ENCODE measurements around the gene DNM2. TPM values are rescaled to one million over a fixed set of nuclear protein-coding genes. Genes with fewer than 3 reads are reported as not detected.
A peak's percentile ranks its signal among the peaks of the same experiment; 100 is the strongest.

Gene DNM2
- total and polyA plus RNA-seq, 7 experiments from 2014 or later: 49.1 to 340 (median 269) TPM

DNA sequence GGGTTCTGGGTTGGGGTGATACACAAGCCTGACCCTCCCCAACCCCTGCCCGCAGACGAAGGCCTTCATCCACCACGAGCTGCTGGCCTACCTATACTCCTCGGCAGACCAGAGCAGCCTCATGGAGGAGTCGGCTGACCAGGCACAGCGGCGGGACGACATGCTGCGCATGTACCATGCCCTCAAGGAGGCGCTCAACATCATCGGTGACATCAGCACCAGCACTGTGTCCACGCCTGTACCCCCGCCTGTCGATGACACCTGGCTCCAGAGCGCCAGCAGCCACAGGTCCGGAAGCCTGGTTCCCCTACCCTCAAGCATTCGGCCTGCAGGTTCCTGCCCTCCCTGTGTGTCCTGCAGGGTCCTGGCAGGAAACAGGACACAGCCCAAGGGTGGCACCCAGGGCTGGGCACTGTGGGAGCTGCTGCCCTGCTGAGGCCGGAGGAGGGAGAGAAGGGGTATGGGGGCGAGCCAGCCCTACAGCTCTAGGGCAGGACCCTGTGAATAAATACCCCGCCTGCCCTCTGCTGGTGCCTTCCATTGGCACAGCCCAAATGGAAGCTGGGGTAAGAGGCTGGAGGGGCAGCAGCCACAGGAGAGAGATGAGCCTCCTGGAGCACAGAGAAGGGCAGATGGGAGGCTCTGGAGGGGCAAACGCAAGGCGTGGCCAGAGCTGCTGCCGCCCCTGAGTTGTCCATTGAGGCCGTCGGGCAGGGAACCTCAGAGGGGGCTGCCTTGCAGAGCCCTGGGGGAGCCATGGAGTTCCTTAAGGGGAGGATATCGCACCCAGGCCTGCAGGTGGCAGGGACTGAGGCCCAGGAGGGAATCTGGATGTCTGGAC, 111.3 kb downstream of the DNM2 start:
- peaks cover 0 to 18% (median 4%) of the 10 kb centered on the region in 5 donors for H3K36me3 Mint-ChIP-seq
- POLR2A ChIA-PET: no interaction called here

DNA sequence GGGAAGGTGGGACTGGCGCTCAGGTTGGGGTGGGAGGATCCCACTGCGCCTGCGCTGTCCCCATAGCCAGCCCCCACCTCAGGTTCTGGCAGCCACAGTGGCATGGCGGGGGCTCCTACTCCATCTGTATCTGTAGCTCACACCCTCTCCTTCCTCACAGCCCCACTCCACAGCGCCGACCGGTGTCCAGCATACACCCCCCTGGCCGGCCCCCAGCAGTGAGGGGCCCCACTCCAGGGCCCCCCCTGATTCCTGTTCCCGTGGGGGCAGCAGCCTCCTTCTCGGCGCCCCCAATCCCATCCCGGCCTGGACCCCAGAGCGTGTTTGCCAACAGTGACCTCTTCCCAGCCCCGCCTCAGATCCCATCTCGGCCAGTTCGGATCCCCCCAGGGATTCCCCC, 112.1 kb downstream of the DNM2 start:
- Histone ChIP-seq H3K9me3 (ENCODE audit: control insufficient read depth in 2 of 3, low read length in 3 of 3) (no peaks in the 10 kb centered on the region), H3K27me3 (ENCODE audit: control insufficient read depth in 2 of 2, insufficient read depth in 2 of 2, low read length in 2 of 2) (no peaks in the 10 kb centered on the region), H3K36me3 (ENCODE audit: control insufficient read depth in 2 of 3, insufficient read depth in 3 of 3, low read length in 3 of 3) (peaks cover 0 to 78% (median 2%) of the 10 kb centered on the region in 3 experiments), H3K4me3 (ENCODE audit: low read length) (no peak overlapping the region), H3K4me1 (ENCODE audit: control insufficient read depth in 2 of 2, insufficient read depth in 2 of 2, low read length in 2 of 2) (peaks cover 0 to under 1% of the 10 kb centered on the region in 2 donors), H3K27ac (ENCODE audit: low read depth, low read length) (no peak overlapping the region)
- DNase-seq (no peak), ATAC-seq (no peak)
- intact Hi-C loops (cut with micrococcal nuclease): no loop called here
- ChIA-PET CTCF (interaction anchor here (1.3 kb wide), 1 partner anchor 113 kb away, joined by 5 read pairs; the partner anchor contains the start of gene DNM2), POLR2A (no interaction called here)
- no peak overlapping the region for H3K27ac Mint-ChIP-seq
- no peaks in the 10 kb centered on the region for H3K9me3 Mint-ChIP-seq
- peaks cover 0 to 2% (median 0%) of the 10 kb centered on the region in 7 donors for H3K4me1 Mint-ChIP-seq
- no peaks in the 10 kb centered on the region for H3K27me3 Mint-ChIP-seq
- H3K36me3 Mint-ChIP-seq: peaks cover 0 to 14% (median 4%) of the 10 kb centered on the region in 5 donors
- H3K4me3 Mint-ChIP-seq: no peak overlapping the region

More for the DNA sequence above, 111.3 kb downstream of the DNM2 start:
- no peak for DNase-seq
- Mint-ChIP-seq H3K27me3 (no peaks in the 10 kb centered on the region), H3K4me3 (no peak overlapping the region), H3K4me1 (peaks cover 0 to 2% (median 0%) of the 10 kb centered on the region in 7 donors), H3K9me3 (no peaks in the 10 kb centered on the region), H3K27ac (no peak overlapping the region)
- H3K27me3 ChIP-seq (ENCODE audit: control insufficient read depth in 2 of 2, insufficient read depth in 2 of 2, low read length in 2 of 2): no peaks in the 10 kb centered on the region
- no peaks in the 10 kb centered on the region for H3K4me1 ChIP-seq (ENCODE audit: control insufficient read depth in 2 of 2, insufficient read depth in 2 of 2, low read length in 2 of 2)
- H3K9me3 ChIP-seq (ENCODE audit: control insufficient read depth in 2 of 3, low read length in 3 of 3): no peaks in the 10 kb centered on the region
- H3K4me3 ChIP-seq (ENCODE audit: low read length): no peak overlapping the region
- intact Hi-C loops (cut with micrococcal nuclease): loop anchor here in 1 of 2 donors (1.0 kb wide), 1 partner anchor 35 kb away; no protein-coding TSS in a partner anchor
- no peak for ATAC-seq
- no peak overlapping the region for H3K27ac ChIP-seq (ENCODE audit: low read depth, low read length)
- H3K36me3 ChIP-seq (ENCODE audit: control insufficient read depth in 2 of 3, insufficient read depth in 3 of 3, low read length in 3 of 3): peaks cover 0 to 85% (median 2%) of the 10 kb centered on the region in 3 experiments
- CTCF ChIA-PET: interaction anchor here (1.3 kb wide), 1 partner anchor 112 kb away, joined by 5 read pairs; the partner anchor contains the start of gene DNM2

DNA sequence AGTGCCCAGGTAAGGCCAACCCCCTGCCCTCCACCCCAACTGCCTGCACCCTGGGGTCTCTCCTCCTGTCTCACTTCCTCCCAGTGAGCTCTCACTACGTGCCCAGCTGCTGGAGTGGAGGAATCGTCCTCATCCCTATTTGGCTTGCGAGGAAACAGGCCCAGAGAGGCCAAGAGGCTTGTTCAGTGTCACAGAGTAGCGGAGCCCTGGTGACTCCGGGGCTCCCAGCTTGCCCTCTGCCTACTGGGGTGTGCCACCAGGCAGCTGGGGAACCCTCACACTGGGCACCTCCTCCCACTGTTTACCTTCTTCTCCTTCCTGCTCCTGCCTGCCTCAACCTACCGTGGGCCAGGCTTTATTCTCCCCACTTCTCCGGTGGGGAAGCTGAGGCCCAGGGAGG, 112.5 kb downstream of the DNM2 start:
- Histone ChIP-seq H3K4me1 (ENCODE audit: control insufficient read depth in 2 of 2, insufficient read depth in 2 of 2, low read length in 2 of 2) (peaks cover 0 to 5% of the 10 kb centered on the region in 2 donors), H3K27ac (ENCODE audit: low read depth, low read length) (no peak overlapping the region), H3K4me3 (ENCODE audit: low read length) (no peak overlapping the region), H3K27me3 (ENCODE audit: control insufficient read depth in 2 of 2, insufficient read depth in 2 of 2, low read length in 2 of 2) (no peaks in the 10 kb centered on the region), H3K9me3 (ENCODE audit: control insufficient read depth in 2 of 3, low read length in 3 of 3) (no peaks in the 10 kb centered on the region), H3K36me3 (ENCODE audit: control insufficient read depth in 2 of 3, insufficient read depth in 3 of 3, low read length in 3 of 3) (peaks cover 0 to 74% (median 2%) of the 10 kb centered on the region in 3 experiments)
- H3K27me3 Mint-ChIP-seq: no peaks in the 10 kb centered on the region
- peaks cover under 1 to 6% (median 1%) of the 10 kb centered on the region in 7 donors for H3K4me1 Mint-ChIP-seq
- no peak overlapping the region for H3K4me3 Mint-ChIP-seq
- ChIA-PET CTCF (no interaction called here), POLR2A (no interaction called here)
- no peak for DNase-seq
- no peak for ATAC-seq
- intact Hi-C loops (cut with micrococcal nuclease): no loop called here
- H3K36me3 Mint-ChIP-seq: peaks cover 0 to 16% (median 4%) of the 10 kb centered on the region in 5 donors
- H3K27ac Mint-ChIP-seq: no peak overlapping the region
- no peaks in the 10 kb centered on the region for H3K9me3 Mint-ChIP-seq

DNA sequence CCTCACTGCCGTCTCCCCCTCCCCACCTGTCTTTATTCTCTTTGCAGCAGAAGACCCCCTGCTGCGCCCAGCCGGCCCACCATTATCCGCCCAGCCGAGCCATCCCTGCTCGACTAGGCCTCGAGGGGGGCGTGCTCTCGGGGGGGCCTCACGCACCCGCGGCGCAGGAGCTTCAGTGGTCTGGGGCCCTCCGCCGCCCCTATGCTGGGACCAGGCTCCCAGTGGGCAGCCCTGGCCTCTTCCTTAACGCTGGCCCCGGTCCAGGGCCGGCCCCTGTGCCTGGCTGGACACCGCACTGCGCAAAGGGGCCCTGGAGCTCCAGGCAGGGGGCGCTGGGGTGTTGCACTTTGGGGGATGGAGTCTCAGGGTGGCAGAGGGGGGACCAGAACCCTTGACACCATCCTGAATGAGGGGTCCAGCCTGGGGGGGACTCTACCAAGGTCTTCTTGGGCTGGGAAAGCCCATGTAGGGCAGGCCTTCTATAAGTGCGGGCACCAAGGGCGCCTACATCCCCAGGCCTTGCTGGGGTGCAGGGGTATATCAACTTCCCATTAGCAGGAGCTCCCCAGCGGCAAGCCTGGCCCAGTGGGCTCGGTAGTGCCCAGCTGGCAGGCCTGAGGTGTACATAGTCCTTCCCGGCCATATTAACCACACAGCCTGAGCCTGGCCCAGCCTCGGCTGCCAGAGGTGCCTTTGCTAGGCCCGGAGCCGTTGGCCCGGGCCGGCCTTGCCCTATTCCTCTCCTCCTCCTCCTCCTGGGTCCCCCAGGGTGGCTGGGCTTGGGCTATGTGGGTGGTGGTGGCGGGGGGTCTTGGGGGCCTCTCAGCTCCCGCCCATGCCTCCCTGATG, 113.3 kb downstream of the DNM2 start:
- H3K27me3 Mint-ChIP-seq: no peaks in the 10 kb centered on the region
- intact Hi-C loops (cut with micrococcal nuclease): no loop called here
- no peaks in the 10 kb centered on the region for H3K9me3 ChIP-seq (ENCODE audit: control insufficient read depth in 2 of 3, low read length in 3 of 3)
- peaks cover 0 to 17% (median 4%) of the 10 kb centered on the region in 5 donors for H3K36me3 Mint-ChIP-seq
- ChIA-PET POLR2A (no interaction called here), CTCF (no interaction called here)
- no peak for DNase-seq
- H3K27me3 ChIP-seq (ENCODE audit: control insufficient read depth in 2 of 2, insufficient read depth in 2 of 2, low read length in 2 of 2): no peaks in the 10 kb centered on the region
- peaks cover 4 to 12% (median 7%) of the 10 kb centered on the region in 7 donors for H3K4me1 Mint-ChIP-seq
- peaks cover 0 to 8% of the 10 kb centered on the region in 2 donors for H3K4me1 ChIP-seq (ENCODE audit: control insufficient read depth in 2 of 2, insufficient read depth in 2 of 2, low read length in 2 of 2)
- no peak for ATAC-seq
- H3K27ac Mint-ChIP-seq: no peak overlapping the region
- H3K9me3 Mint-ChIP-seq: peaks cover 0 to 3% (median under 1%) of the 10 kb centered on the region in 11 donors
- H3K36me3 ChIP-seq (ENCODE audit: control insufficient read depth in 2 of 3, insufficient read depth in 3 of 3, low read length in 3 of 3): peaks cover 0 to 70% (median 2%) of the 10 kb centered on the region in 3 experiments
- H3K27ac ChIP-seq (ENCODE audit: low read depth, low read length): no peak overlapping the region
- no peak overlapping the region for H3K4me3 ChIP-seq (ENCODE audit: low read length)
- no peak overlapping the region for H3K4me3 Mint-ChIP-seq

DNA sequence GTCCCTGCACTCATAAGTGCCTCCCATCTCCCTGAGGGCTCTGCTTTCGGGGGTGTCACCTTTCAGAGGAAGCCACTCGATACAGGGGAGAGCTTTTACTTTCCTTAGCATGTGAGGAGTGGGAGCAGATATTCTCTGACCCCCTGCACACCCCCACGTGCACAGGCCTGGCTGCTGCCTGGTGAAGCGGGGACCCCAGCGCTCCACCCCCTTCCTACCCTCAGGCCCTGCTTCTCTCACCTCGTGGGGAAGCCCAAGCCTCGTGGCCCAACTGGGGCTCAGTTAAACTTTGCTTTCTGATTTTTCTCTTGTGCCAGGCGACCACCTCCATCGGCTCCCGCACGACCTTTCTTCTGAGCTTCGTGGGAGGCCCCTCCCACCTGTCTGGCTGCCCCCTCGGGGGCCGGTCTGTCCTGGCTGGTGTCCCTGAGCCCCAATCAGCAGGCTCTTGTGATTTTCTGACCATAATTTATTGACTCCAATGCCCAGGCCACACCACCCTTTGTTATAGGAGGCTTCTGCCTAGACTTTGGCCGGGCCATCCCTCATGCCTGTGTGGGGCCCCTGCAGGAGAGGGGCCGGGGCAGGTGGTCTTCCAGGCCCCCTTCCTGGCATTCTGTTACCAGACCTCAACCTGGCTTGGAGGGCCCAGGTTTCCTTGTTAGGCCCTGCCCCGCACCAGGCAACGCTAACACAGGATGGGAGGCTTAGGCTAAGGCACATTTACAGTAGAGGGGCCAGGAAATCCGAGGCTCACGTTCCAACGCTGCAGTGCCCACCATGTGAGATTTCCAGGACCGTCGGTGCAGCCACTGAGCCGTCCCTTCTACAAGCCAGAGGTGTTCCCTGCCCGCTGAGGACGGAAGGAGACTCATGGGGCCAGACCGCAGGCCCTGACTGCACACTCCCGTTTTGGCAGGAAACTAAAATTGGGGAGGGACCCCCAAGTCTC, 114.4 kb downstream of the DNM2 start:
- no peak overlapping the region for H3K27ac ChIP-seq (ENCODE audit: low read depth, low read length)
- Mint-ChIP-seq H3K4me3 (no peak overlapping the region), H3K27ac (peak overlapping the region in 2 of 9 donors; percentile 38 to 56), H3K9me3 (peaks cover 0 to 10% (median 5%) of the 10 kb centered on the region in 11 donors), H3K4me1 (peaks cover 10 to 22% (median 15%) of the 10 kb centered on the region in 7 donors), H3K36me3 (peaks cover 0 to 19% (median 5%) of the 10 kb centered on the region in 5 donors), H3K27me3 (no peaks in the 10 kb centered on the region)
- intact Hi-C loops (cut with micrococcal nuclease): no loop called here
- ChIA-PET CTCF (interaction anchor here (0.6 kb wide), 1 partner anchor 31 kb away, joined by 4 read pairs; no protein-coding TSS in a partner anchor), POLR2A (no interaction called here)
- ATAC-seq (no peak), DNase-seq (no peak)
- peaks cover 0 to 6% (median 0%) of the 10 kb centered on the region in 3 experiments for H3K9me3 ChIP-seq (ENCODE audit: control insufficient read depth in 2 of 3, low read length in 3 of 3)
- no peaks in the 10 kb centered on the region for H3K27me3 ChIP-seq (ENCODE audit: control insufficient read depth in 2 of 2, insufficient read depth in 2 of 2, low read length in 2 of 2)
- H3K4me1 ChIP-seq (ENCODE audit: control insufficient read depth in 2 of 2, insufficient read depth in 2 of 2, low read length in 2 of 2): peaks cover 8 to 13% of the 10 kb centered on the region in 2 donors
- no peak overlapping the region for H3K4me3 ChIP-seq (ENCODE audit: low read length)
- peaks cover 0 to 60% (median 0%) of the 10 kb centered on the region in 3 experiments for H3K36me3 ChIP-seq (ENCODE audit: control insufficient read depth in 2 of 3, insufficient read depth in 3 of 3, low read length in 3 of 3)
